ENCODE results near the gene SLC12A3. TPM values are rescaled to one million over a fixed set of nuclear protein-coding genes. Genes with fewer than 3 reads are reported as not detected.

Gene SLC12A3
- total RNA-seq, 4 donors from 2014 or later = 0.14 TPM; not detected in 3

DNA sequence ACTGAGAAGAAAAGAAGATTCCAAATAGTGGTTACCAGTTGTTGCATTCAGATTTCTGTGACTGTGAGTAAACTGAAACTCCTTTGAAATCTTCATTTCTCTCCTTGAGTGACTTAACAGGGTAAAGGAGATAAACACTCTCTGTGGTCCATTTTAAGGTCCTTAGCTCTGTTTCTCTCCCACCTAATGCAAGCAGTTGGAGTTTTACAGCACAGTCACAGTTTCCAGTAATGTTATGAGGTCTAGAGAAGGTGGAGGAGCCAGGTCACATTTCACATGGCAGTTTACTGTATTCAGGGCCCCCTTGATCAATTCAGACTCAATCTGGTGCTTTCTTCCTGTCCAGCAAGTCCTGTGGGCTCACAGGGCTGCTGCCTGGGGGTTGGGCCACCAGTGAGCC lies 32.2 kb upstream of the SLC12A3 start:
- no peaks in the 10 kb centered on the region for H3K9me3 ChIP-seq
- no peak overlapping the region for H3K4me3 ChIP-seq
- TF ChIP-seq CTCF (IDR thresholded peaks at IDR 0.05) (no peak), POLR2A (IDR thresholded peaks at IDR 0.05) (no peak)
- no peaks in the 10 kb centered on the region for H3K4me1 ChIP-seq
- no peak overlapping the region for H3K27ac ChIP-seq
- DNase-seq = no peak
- no peaks in the 10 kb centered on the region for H3K27me3 ChIP-seq
- no peaks in the 10 kb centered on the region for H3K36me3 ChIP-seq
- intact Hi-C loops (cut with DNase I; ENCODE audit: low total_unique reads) = no loop called here

DNA sequence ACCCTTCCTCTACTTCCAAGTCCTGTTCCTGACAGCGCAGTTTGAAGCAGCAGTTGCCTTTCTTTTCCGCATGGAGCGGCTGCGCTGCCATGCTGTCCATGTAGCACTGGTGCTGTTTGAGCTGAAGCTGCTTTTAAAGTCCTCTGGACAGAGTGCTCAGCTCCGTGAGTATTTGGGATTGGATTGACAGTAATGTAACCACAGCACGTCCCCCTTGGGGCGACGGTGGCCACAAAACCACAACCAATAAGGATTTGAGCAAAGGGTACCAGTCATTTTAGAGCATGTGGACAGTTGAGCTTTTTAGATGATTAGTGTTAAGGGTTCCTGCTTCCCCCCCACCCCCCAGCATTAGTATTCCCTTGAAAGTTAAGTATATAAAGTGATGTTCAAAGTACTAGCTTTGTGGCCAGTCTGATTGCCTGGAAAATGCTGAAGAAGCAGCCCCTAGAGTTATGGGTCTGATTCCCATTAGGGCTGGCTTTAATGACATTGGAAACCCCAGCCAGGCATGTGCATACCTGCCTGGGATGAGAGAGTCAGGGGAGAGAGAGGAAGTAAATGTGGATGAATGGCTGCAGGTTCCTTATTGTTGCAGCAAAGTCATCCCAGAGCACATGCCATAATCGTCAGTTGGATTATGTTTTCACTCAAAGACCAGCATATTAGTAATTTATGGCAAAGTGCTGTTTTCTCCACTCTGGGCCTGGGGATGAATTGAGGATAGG lies 31.6 kb upstream of the SLC12A3 start:
- H3K9me3 ChIP-seq = no peaks in the 10 kb centered on the region
- H3K27me3 ChIP-seq = no peaks in the 10 kb centered on the region
- no peak for DNase-seq
- no peak overlapping the region for H3K27ac ChIP-seq
- no peak overlapping the region for H3K4me3 ChIP-seq
- intact Hi-C loops (cut with DNase I; ENCODE audit: low total_unique reads) = no loop called here
- no peaks in the 10 kb centered on the region for H3K36me3 ChIP-seq
- no peaks in the 10 kb centered on the region for H3K4me1 ChIP-seq
- TF ChIP-seq POLR2A (IDR thresholded peaks at IDR 0.05) (no peak), CTCF (IDR thresholded peaks at IDR 0.05) (no peak)

- H3K36me3 ChIP-seq = no peaks in the 10 kb centered on the region
- H3K9me3 ChIP-seq = no peaks in the 10 kb centered on the region
- DNase-seq = no peak
- TF ChIP-seq POLR2A (IDR thresholded peaks at IDR 0.05) (no peak), CTCF (IDR thresholded peaks at IDR 0.05) (no peak)
- intact Hi-C loops (cut with DNase I; ENCODE audit: low total_unique reads) = no loop called here
- no peak overlapping the region for H3K4me3 ChIP-seq
- no peak overlapping the region for H3K27ac ChIP-seq
- H3K4me1 ChIP-seq = no peaks in the 10 kb centered on the region
- H3K27me3 ChIP-seq = no peaks in the 10 kb centered on the region
Observed at GRCh38 chr16:56835320-56835719, 29.7 kb upstream of the SLC12A3 start.

DNA sequence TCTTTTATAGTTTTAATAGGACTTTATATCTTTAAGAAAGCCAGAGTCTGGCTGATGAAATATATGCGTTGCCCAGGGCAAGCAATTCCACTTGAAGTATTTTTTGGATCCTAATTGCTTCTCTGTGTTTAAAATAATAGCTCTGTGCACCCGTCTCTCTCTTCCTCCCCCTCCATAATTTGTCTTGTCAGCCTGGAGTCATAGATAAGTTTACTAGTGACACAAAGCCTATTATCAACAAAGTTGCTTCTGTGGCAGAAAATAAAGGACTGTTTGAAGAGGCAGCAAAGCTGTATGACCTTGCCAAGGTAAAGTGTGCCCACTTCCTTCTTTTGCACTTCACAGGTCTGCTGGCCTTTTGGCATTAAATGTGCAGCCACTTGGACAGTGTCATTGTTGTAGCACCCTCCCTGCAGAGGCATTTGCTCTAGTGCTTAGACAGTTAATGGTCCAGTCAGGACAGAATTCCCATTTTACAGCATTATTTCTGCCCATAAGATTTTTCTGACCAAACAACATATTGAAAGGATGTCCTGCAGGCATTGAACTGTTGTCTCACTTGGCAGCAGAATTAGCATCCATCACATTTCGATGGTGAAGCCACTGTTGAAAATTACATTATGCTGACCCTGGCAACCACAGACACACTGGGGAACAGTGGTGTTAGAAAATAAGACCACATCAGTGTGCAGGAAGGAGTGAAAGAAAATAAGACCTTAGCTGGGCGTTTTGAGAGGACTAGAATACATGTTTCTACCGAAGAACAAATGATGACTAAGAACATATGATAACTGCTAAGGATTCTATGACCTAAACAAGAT lies 28.4 kb upstream of the SLC12A3 start:
- no peak for TF ChIP-seq CTCF (IDR thresholded peaks at IDR 0.05)
- no peak for TF ChIP-seq POLR2A (IDR thresholded peaks at IDR 0.05)
- H3K36me3 ChIP-seq = no peaks in the 10 kb centered on the region
- no peak overlapping the region for H3K27ac ChIP-seq
- H3K4me3 ChIP-seq = no peak overlapping the region
- no peaks in the 10 kb centered on the region for H3K4me1 ChIP-seq
- no peaks in the 10 kb centered on the region for H3K9me3 ChIP-seq
- H3K27me3 ChIP-seq = no peaks in the 10 kb centered on the region
- DNase-seq = no peak
- intact Hi-C loops (cut with DNase I; ENCODE audit: low total_unique reads) = no loop called here
